HUES64 (cell line): ENCODE measurements around the gene ARHGAP6.

Experiments
- H3K27ac ChIP-seq: 2 replicates; pipeline ENCODE4 v1.7.0; 2013; ENCODE audit warnings: low read depth, low read length, inconsistent platforms
- H3K27me3 ChIP-seq: 2 replicates; pipeline ENCODE4 v1.6.1; 2013; ENCODE audit warnings: mild to moderate bottlenecking, low read length; ENCODE audit not compliant: insufficient read depth
- H3K36me3 ChIP-seq: 2 replicates; pipeline ENCODE4 v1.6.1; 2013; ENCODE audit warnings: mild to moderate bottlenecking, low read length; ENCODE audit not compliant: insufficient read depth
- H3K4me1 ChIP-seq: 2 replicates; pipeline ENCODE4 v1.6.1; 2013; ENCODE audit warnings: mild to moderate bottlenecking, low read length, moderate library complexity; ENCODE audit not compliant: insufficient read depth
- H3K4me3 ChIP-seq: 2 replicates; pipeline ENCODE4 v1.5.1; 2013; ENCODE audit warnings: mild to moderate bottlenecking, low read length, moderate library complexity
- H3K9ac ChIP-seq: 2 replicates; pipeline ENCODE4 v1.6.1; 2013; ENCODE audit warnings: mild to moderate bottlenecking, low read depth, low read length
- H3K9me3 ChIP-seq: 2 replicates; pipeline ENCODE4 v1.6.1; 2013; ENCODE audit warnings: low read depth, low read length; ENCODE audit not compliant: insufficient read depth
- WGBS: fragments of 150-250, 120-280 bp; methylation state at CpG from one replicate; pipeline ENCODE4 v1.1.7; 2013; ENCODE audit warnings: missing lambda C conversion rate; 5-methylcytosine and 5-hydroxymethylcytosine counted together

ARHGAP6 gene

DNA sequence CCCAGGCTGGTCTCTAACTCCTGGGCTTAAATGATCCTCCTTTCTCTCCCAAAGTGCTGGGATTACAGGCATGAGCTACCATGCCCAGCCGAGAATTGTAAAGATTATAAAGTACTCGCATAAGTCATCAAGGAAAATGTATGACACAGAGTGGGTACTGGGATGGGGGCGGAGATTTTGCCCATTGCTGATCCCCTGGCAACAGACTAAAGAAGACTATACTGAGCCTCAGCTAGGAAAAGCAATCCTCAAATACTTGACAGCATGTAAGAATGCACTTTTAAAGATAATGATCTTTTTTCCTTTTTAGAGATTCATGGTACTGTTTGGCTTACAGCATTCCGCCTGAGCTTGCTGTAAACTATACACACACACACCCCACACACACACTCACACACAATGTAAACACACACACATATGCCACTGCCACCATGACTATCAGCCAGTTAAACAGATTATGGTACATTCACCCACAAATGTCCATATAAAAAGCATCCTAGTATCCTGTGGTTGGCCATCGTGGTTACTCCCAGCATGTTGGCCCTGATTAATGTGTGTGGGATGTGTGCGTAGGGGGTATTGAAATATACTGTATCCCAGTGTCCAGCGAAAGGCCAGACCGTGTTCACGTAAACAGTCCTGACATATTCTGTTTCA is 259.5 kb downstream of the ARHGAP6 start:
- H3K27me3 ChIP-seq, result no peaks in the 10 kb centered on the region
- WGBS, result 90% methylated on average over 7 of the region's 9 CpGs
- no peak overlapping the region for H3K4me3 ChIP-seq
- no peaks in the 10 kb centered on the region for H3K36me3 ChIP-seq
- no peaks in the 10 kb centered on the region for H3K9me3 ChIP-seq
- H3K27ac ChIP-seq, result no peak overlapping the region
- no peak overlapping the region for H3K9ac ChIP-seq
- no peaks in the 10 kb centered on the region for H3K4me1 ChIP-seq

- H3K27ac ChIP-seq, result no peak overlapping the region
- H3K9me3 ChIP-seq, result no peaks in the 10 kb centered on the region
- no peak overlapping the region for H3K4me3 ChIP-seq
- WGBS, result 79% methylated on average over 3 of the region's 3 CpGs
- no peaks in the 10 kb centered on the region for H3K4me1 ChIP-seq
- H3K36me3 ChIP-seq, result no peaks in the 10 kb centered on the region
- H3K9ac ChIP-seq, result no peak overlapping the region
- no peaks in the 10 kb centered on the region for H3K27me3 ChIP-seq
These were observed 262.1 kb downstream of the ARHGAP6 start for GRCh38 chrX:11403631-11404030.

- no peak overlapping the region for H3K27ac ChIP-seq
- H3K9ac ChIP-seq, result no peak overlapping the region
- no peaks in the 10 kb centered on the region for H3K27me3 ChIP-seq
- H3K36me3 ChIP-seq, result no peaks in the 10 kb centered on the region
- WGBS, result 100% methylated on average over 2 of the region's 2 CpGs
- H3K4me1 ChIP-seq, result no peaks in the 10 kb centered on the region
- no peaks in the 10 kb centered on the region for H3K9me3 ChIP-seq
- H3K4me3 ChIP-seq, result no peak overlapping the region
These were observed 263.8 kb downstream of the ARHGAP6 start for GRCh38 chrX:11401966-11402365.

DNA sequence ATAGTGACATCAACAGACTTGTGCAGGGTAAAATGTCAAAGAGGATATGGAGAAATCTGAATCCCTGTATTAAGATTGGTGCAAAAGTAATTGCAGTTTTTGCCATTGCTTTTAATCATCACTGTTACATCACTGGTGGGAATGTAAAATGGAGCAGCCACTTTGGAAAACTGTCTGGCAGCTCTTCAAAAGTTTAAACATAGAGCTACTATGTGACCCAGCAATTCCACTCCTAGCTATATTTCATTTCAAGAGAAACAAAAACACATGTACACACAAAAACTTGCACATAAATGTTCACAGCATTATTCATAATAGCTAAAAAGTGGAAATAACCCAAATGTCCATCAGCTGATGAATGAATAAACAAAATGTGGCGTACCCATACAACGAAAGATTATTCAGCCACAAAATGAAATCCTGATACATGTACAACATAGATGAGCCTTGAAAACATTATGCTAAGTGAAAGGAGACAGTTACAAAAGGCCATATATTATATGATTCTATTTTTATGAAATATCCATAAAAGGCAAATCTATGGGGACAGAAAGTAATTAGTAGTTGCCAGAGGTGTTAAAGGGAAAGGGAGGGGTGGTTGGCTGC is 266.1 kb downstream of the ARHGAP6 start:
- H3K27me3 ChIP-seq, result no peaks in the 10 kb centered on the region
- H3K9me3 ChIP-seq, result no peaks in the 10 kb centered on the region
- no CpG with 5 or more reads among the region's 2 CpGs for WGBS
- no peaks in the 10 kb centered on the region for H3K4me1 ChIP-seq
- H3K27ac ChIP-seq, result no peak overlapping the region
- H3K4me3 ChIP-seq, result no peak overlapping the region
- H3K9ac ChIP-seq, result no peak overlapping the region
- no peaks in the 10 kb centered on the region for H3K36me3 ChIP-seq

- Histone ChIP-seq H3K4me1 (no peaks in the 10 kb centered on the region), H3K9ac (no peak overlapping the region)
- WGBS, result 100% methylated on average over 1 of the region's 1 CpG
These were observed 266.9 kb downstream of the ARHGAP6 start for GRCh38 chrX:11398785-11399184.

GRCh38 chrX:11398139-11398538 is 267.6 kb downstream of the ARHGAP6 start:
- Histone ChIP-seq H3K4me1 (no peaks in the 10 kb centered on the region), H3K27ac (no peak overlapping the region), H3K9me3 (no peaks in the 10 kb centered on the region), H3K27me3 (no peaks in the 10 kb centered on the region), H3K36me3 (no peaks in the 10 kb centered on the region), H3K9ac (no peak overlapping the region), H3K4me3 (no peak overlapping the region)
- WGBS, result 100% methylated on average over 1 of the region's 3 CpGs

More at GRCh38 chrX:11398785-11399184, 266.9 kb downstream of the ARHGAP6 start:
- no peaks in the 10 kb centered on the region for H3K9me3 ChIP-seq
- H3K27me3 ChIP-seq, result no peaks in the 10 kb centered on the region
- H3K27ac ChIP-seq, result no peak overlapping the region
- H3K4me3 ChIP-seq, result no peak overlapping the region
- H3K36me3 ChIP-seq, result no peaks in the 10 kb centered on the region

GRCh38 chrX:11397680-11398079 is 268.0 kb downstream of the ARHGAP6 start:
- Histone ChIP-seq H3K9ac (no peak overlapping the region), H3K4me3 (no peak overlapping the region), H3K9me3 (no peaks in the 10 kb centered on the region), H3K27me3 (no peaks in the 10 kb centered on the region), H3K4me1 (no peaks in the 10 kb centered on the region), H3K36me3 (no peaks in the 10 kb centered on the region), H3K27ac (no peak overlapping the region)
- 91% methylated on average over 2 of the region's 2 CpGs for WGBS

- no peaks in the 10 kb centered on the region for H3K4me1 ChIP-seq
- no peaks in the 10 kb centered on the region for H3K9me3 ChIP-seq
- no peak overlapping the region for H3K9ac ChIP-seq
- H3K4me3 ChIP-seq, result no peak overlapping the region
- no CpG with 5 or more reads among the region's 1 CpG for WGBS
- no peaks in the 10 kb centered on the region for H3K36me3 ChIP-seq
- no peak overlapping the region for H3K27ac ChIP-seq
- no peaks in the 10 kb centered on the region for H3K27me3 ChIP-seq
These were observed 269.9 kb downstream of the ARHGAP6 start for GRCh38 chrX:11395859-11396258.

DNA sequence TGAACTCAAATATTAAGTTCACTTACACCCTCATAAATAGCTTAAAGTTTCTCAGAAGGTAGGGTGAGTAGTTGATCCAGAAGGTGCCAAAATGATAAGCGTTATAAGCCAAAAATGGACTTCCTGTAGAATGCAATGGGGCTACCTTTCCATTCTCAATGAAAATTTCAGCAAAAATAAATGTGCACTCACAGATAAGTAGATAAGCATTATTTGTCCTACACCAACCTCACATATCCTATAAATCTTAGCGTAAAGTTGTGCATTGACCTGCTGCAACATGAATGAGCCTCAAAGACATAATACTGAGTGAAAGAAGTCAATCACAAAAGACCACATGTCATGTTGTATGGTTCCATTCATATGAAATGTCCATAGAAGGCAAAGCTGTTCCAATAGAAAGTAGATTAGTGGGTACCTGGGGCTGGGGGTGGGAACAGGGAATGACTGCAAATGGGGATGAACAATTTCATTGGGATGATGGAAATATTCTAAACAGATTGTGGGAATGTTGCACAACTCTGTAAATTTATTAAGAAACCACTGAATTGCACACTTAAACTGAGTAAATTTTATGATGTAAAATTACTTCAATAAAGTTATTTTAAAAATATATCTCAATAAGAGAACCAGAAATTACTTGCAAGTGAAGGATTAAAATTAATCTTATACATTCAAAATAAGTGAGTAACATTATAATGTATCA is 271.6 kb downstream of the ARHGAP6 start:
- Histone ChIP-seq H3K27ac (no peak overlapping the region), H3K36me3 (no peaks in the 10 kb centered on the region), H3K9ac (no peak overlapping the region), H3K9me3 (no peaks in the 10 kb centered on the region), H3K27me3 (no peaks in the 10 kb centered on the region), H3K4me3 (no peak overlapping the region), H3K4me1 (no peaks in the 10 kb centered on the region)
- WGBS, result 100% methylated on average over 2 of the region's 2 CpGs

- H3K36me3 ChIP-seq, result no peaks in the 10 kb centered on the region
- no peaks in the 10 kb centered on the region for H3K27me3 ChIP-seq
- H3K9me3 ChIP-seq, result no peaks in the 10 kb centered on the region
- H3K9ac ChIP-seq, result no peak overlapping the region
- WGBS, result 91% methylated on average over 3 of the region's 3 CpGs
- H3K4me3 ChIP-seq, result no peak overlapping the region
- no peak overlapping the region for H3K27ac ChIP-seq
- no peaks in the 10 kb centered on the region for H3K4me1 ChIP-seq
These were observed 278.9 kb downstream of the ARHGAP6 start for GRCh38 chrX:11386812-11387211.

DNA sequence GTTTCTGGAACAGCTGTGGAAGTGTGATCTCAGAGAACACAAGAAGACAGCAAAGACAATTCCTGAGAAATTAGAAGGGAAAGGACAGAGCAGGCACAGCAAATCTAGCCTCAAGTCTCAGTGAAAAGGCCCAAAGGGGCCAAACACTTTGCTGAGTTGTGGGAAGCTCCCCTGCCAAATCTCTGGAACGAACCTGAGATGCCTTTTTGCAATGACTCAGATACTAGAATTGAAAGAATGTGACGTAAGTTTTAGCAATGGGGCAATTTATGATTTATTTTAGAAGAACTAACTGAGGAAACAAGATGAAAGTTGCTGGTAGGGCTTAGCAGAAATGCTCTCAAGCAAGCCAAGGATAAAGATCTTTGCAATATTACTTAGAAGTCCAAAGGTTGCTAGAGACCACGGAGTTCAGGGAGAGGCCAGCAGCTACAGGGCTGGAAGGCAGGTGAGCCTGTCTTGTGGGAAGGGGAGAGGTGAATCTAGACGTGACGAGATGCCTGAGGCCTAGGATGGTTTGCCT is 279.7 kb downstream of the ARHGAP6 start:
- Histone ChIP-seq H3K4me3 (no peak overlapping the region), H3K36me3 (no peaks in the 10 kb centered on the region), H3K4me1 (no peaks in the 10 kb centered on the region), H3K9ac (no peak overlapping the region), H3K27me3 (no peaks in the 10 kb centered on the region), H3K27ac (no peak overlapping the region), H3K9me3 (no peaks in the 10 kb centered on the region)
- WGBS, result 92% methylated on average over 5 of the region's 5 CpGs
